GM18499 (cell line): ENCODE measurements around the gene ADGRF4.
"Not testable (repeated sequence)": the region's sequence is repeated elsewhere in the genome, so short reads cannot be mapped to it uniquely, and the experiment has no call there.

Source experiments
- ATAC-seq: cut with Tn5 transposase; IDR thresholded peaks from one replicate; pipeline ENCODE4 v1.9.1; 2021; ENCODE audit warnings: moderate number of reproducible peaks; ENCODE audit not compliant: insufficient read depth, unreplicated experiment

Gene ADGRF4

DNA sequence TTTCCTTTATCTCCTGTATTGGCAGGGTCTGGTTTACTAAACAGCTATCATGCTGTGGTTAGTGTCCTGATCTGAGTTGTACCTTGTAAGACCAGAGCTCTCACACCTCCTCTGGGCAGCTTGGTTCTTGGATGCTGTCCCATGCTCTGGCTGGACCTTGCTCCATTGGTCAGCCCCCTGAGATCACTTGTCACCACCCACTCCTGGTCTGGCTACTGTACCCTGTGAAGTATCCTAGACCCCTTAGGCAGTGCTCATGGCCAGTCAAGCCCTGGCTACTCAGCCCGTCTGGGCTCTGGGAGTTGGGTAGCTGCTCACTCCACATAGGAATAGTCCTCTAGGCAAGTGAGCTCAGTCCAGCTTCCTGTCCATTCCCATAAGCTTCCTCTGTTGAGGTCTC, 31.1 kb downstream of the ADGRF4 start:
- no peak for ATAC-seq

GRCh38 chr6:47733879-47734558, 35.6 kb downstream of the ADGRF4 start:
- ATAC-seq = peak; percentile 68

DNA sequence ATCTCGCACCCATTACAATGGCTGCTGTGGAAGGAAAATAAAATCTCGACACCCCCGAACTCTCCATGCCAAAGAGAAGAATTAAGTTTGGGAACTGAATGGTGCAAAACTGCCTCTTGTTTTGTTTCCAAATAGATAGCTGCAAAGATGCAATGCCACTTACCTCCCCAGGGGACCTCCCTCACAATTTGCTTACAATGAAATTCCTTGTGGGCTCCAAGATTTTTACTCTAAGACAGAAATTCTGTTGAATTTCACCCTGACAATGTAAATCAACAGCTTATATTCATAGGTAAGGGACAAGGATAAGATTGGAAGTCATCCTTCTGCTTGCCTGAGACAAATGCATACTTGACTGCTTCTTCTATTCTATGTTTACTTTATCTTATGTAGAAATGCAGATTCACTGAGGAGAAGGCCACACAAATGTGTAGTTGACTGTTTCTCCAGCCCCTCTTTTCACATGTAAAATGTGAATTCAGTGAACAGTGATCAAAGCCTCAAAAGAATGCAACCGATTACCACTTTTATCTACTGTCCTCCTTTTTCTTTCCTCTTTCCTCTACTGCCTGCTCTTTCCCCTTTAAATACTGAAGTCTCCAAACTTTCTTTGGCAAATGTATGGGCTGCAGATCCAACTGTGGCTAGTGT, 36.6 kb downstream of the ADGRF4 start:
- ATAC-seq = no peak

DNA sequence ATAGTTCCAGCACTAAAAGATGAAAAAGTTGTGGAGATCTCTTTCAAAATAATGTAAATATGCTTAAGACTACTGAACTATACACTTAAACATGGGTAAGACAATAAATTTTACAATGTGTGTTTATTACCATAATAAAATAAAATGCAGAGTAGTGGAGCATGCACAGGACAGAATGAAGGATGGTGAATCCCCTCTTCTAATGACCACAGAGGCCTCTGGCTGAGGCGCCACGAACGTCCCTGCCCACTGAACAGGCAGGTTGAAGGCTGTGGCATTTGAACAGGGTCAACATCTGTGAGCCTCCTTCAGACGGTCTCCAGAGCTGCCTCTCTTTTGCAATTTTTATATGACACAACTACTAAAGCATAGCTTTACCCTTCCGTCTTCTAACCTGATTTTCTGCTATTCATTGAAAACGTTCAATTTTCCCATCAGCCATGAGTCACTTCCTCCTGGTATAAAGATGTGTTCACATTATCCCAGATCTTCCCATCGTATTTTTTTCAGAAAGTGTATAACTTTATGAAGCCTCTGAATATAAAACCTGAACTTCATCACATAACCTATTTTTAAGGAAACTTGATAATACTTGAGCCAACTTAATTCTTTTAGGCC, 37.8 kb downstream of the ADGRF4 start:
- no peak for ATAC-seq

DNA sequence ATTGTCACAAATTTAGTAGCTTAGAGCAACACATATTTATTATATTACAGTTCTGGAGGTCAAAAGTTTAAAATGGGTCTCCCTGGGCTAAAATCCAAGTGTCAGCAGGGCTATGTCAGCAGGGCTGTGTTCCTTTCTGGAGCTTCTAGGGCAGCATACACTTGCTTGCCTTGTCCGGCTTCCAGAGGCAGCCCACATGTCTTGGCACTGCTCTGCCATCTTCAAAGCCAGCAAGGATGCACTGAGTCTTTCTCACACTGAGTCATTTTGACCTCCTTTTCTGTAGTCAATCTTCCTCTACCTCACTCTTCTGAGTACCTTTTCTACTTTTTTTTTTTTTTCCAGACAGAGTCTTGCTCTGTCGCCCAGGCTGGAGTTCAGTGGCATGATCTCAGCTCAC, 39.0 kb downstream of the ADGRF4 start:
- no peak for ATAC-seq

DNA sequence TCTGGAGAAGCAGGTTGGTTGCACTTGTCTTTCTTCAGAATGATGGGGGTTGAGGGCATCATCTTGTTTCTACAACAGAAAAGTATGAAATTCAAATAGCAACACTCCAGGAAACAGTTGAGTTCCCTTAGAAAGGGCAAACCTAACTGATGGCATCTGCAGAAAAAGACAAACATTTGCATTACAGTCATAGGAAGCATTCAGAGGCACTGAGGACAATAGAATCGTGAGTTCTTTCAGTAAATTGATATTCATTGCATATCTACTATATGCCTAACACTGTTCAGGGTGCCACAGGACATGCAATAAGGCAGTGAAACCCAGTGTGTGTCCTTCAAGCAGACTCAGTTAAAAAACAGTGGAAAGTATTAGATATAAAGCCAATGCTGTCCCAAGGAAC, 42.3 kb downstream of the ADGRF4 start:
- ATAC-seq = no peak

DNA sequence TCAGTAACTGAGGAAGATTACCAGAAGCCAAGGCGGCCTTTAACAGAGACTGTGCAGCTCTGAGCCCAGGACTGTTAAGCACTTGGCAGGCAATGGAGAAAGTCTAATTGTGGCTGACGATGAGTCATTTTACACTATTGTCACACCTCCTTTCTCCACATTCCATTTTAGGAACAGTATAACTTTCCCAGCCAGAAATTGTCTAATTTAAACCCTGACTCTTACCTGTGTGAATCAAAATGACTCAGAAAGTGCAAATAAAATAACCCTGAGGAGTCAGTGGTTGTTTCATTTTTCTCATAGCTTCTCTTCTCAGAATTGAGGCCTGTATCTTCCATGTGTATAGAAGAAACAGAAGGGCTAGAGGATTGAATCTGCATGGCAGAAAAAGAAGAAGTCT, 43.4 kb downstream of the ADGRF4 start:
- peak; percentile 64 for ATAC-seq

DNA sequence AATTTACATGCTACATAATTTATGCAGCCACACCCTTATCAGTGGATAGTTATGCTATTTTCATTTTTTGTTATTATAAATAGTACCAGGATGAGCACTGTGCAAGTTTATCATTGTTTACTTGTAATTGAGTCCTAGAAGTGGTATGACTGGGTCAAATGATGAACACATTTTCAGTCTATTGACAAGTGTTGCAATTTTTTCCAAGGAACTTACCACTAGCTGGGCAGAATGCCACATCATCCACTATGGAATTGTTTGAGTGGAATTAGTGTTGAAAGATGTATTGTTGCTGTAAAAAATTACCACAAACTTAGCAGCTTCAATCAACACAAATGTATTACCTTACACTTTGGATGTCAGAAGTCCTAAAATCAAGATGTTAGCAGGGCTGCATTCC, 45.4 kb downstream of the ADGRF4 start:
- ATAC-seq = no peak

DNA sequence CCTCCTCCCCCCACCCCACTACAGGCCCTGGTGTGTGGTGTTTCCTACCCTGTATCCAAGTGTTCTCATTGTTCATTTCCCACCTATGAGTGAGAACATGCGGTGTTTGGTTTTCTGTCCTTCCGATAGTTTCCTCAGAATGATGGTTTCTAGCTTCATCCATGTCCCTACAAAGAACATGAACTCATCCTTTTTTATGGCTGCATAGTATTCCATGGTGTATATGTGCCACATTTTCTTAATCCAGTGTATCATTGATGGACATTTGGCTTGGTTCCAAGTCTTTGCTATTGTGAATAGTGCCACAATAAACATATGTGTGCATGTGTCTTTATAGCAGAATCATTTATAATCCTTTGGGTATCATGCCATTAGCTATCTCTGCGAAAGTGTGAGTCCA, 46.9 kb downstream of the ADGRF4 start:
- not testable (repeated sequence) for ATAC-seq

- no peak for ATAC-seq
These were observed 51.4 kb downstream of the ADGRF4 start for GRCh38 chr6:47749757-47750156.

GRCh38 chr6:47752801-47753200, 54.4 kb downstream of the ADGRF4 start:
- ATAC-seq = no peak

- ATAC-seq = no peak
These were observed 61.0 kb downstream of the ADGRF4 start for GRCh38 chr6:47759364-47759763.

DNA sequence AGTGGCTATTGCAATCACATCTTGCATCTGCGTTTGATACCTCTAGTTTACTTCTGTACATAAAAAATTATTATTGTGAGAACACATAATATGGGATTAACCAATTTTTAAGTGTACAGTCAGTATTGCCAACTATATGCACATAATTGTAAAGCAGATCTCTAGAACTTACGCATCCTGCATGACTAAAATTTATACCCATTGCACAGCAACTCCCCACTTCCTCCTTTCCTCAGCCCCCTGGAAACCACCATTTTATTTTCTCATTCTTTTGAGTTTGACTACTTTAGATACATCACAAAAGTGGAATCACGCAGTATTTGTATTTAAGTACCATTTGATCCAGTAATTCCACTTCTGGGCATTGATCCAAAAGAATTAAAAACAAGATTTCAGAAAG, 64.1 kb downstream of the ADGRF4 start:
- no peak for ATAC-seq

GRCh38 chr6:47766445-47766844, 68.1 kb downstream of the ADGRF4 start:
- ATAC-seq = no peak

DNA sequence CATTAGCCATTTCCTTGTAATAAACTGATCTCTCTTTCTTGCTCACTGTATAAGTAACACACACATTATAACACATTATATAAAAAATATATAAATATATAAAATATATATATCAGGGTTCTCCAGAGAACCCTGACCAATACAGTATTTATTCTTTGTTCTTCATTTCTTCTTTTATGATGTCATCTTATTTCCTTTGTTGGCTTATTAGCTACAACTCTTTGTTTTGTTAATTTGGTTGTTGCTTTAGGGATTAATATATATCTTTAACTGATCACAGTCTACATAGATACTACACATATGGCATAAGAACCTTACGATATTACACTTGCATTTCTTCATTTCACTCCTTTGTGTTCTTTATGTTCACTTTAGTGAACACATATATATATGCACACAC, 68.7 kb downstream of the ADGRF4 start:
- no peak for ATAC-seq

- ATAC-seq = no peak
These were observed 71.6 kb downstream of the ADGRF4 start for GRCh38 chr6:47769982-47770381.
